Kidney (tissue), 14 donors: ENCODE data around the gene ODR4. TPM values are rescaled to one million over a fixed set of nuclear protein-coding genes. Genes with fewer than 3 reads are reported as not detected.
A peak's percentile ranks its signal among the peaks of the same experiment; 100 is the strongest.

Source experiments
- DNase-seq, 5 donors: peaks; one replicate each; pipeline ENCODE4 v3.0.0-alpha.2; 2013 to 2020
- FAIRE-seq: peaks from 2 replicates; lab custom pipeline; 2012; peaks lifted over from hg19 to GRCh38; lab: Jason Lieb, UNC
- H3K27ac ChIP-seq, 2 donors: one replicate each; pipeline ENCODE4 v1.7.0; 2013; ENCODE audit warnings: low read depth in 2 of 2, low read length in 2 of 2, inconsistent platforms in 1 of 2
- H3K27me3 ChIP-seq: one replicate; pipeline ENCODE4 v1.7.1; 2013; ENCODE audit warnings: low read length, inconsistent platforms; ENCODE audit not compliant: control insufficient read depth, insufficient read depth
- H3K36me3 ChIP-seq, 3 donors: one replicate each; pipeline versions ENCODE4 v1.7.0 to v1.7.1; 2013; ENCODE audit warnings: low read length in 3 of 3, control low read depth in 1 of 3, inconsistent platforms in 1 of 3; ENCODE audit not compliant: insufficient read depth in 3 of 3, control insufficient read depth in 2 of 3
- H3K4me1 ChIP-seq, 3 donors: one replicate each; pipeline versions ENCODE4 v1.7.0 to v1.7.1; 2013; ENCODE audit warnings: low read length in 3 of 3, inconsistent platforms in 1 of 3, low read depth in 1 of 3; ENCODE audit not compliant: control insufficient read depth in 2 of 3, insufficient read depth in 2 of 3
- H3K4me3 ChIP-seq, 3 donors: one replicate each; pipeline versions ENCODE4 v1.7.0 to v1.8.1; 2013; ENCODE audit warnings: low read length in 3 of 3, control low read depth in 1 of 3, inconsistent platforms in 1 of 3
- H3K9ac ChIP-seq, 3 donors: one replicate each; pipeline versions ENCODE4 v1.7.0 to v1.7.1; 2013; ENCODE audit warnings: low read length in 3 of 3, control low read depth in 1 of 3, inconsistent platforms in 1 of 3
- H3K9me3 ChIP-seq, 3 donors: one replicate each; pipeline versions ENCODE4 v1.7.0 to v1.7.1; 2013; ENCODE audit warnings: low read length in 3 of 3, control low read depth in 1 of 3, inconsistent platforms in 1 of 3; ENCODE audit not compliant: control insufficient read depth in 2 of 3, insufficient read depth in 1 of 3
- CTCF ChIP-seq: IDR thresholded peaks from 3 replicates; pipeline ENCODE4 v1.5.1; 2012; ENCODE audit warnings: mild to moderate bottlenecking, moderate library complexity, borderline replicate concordance; ENCODE audit not compliant: insufficient read depth; ENCODE audit errors: extremely low read depth
- intact Hi-C: fragments of 100-400 bp; cut with DNase I; formaldehyde crosslinking; loops from one replicate; pipeline ENCODE4 v1.11.1; 2022
- polyA plus RNA-seq: library from polyadenylated mRNA; stranded (reverse); fragments of 350-450 nt; fragmentation: Illumina TruSeq; extraction: RNeasy Lipid Tissue Mini Kit (QIAGEN cat#74804); gene quantifications from one replicate; pipeline ENCODE4 v1.2.3, GENCODE V29; 2014; ENCODE audit warnings: low read depth, low replicate concordance; ENCODE audit not compliant: insufficient read depth
- total RNA-seq: library from RNA; stranded (reverse); fragmentation: NEBNext Ultra II Directional; extraction: Animal tissue kit (Norgen Biotek cat#: 25700); gene quantifications from one replicate; pipeline ENCODE4 v1.2.1, GENCODE V29; 2021
- donor health status: control.
- donor health status: control.
- donor health status: control.
- donor health status: control.
- donor health status: control.
- donor health status: DM: yes; HTN: yes; CAD: no.
- donor health status: Normal renal cell carcinoma (clear cell type).

Gene ODR4
- total and polyA plus RNA-seq, 2 donors from 2014 or later = 11.3 to 23.3 TPM

DNA sequence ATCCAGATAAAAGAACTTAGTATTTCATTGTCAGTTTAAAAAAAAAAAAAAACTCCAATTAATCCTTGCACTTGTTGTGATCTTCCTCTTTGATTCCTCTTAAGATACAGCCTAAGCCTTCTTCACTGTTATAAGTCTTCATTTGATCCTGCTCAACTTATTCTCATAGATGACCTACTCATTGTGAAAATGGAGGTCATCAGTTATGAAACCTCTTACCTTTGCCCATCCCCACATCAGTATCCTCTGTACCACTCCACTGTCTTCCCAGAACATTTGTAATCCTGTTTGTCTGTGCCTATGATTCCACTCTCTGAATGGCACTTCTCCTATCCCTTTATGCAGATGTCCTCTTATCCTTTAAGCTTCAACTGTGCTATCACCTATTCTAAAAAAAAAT lies 28.0 kb downstream of the ODR4 start:
- Histone ChIP-seq H3K4me3 (no peak overlapping the region), H3K27me3 (no peaks in the 10 kb centered on the region), H3K9me3 (no peaks in the 10 kb centered on the region), H3K27ac (no peak overlapping the region), H3K36me3 (peaks cover 2 to 17% (median 8%) of the 10 kb centered on the region in 3 donors), H3K9ac (no peak overlapping the region), H3K4me1 (no peaks in the 10 kb centered on the region)
- no peak for FAIRE-seq
- no peak for TF ChIP-seq CTCF
- DNase-seq = no peak
- intact Hi-C loops = no loop called here

DNA sequence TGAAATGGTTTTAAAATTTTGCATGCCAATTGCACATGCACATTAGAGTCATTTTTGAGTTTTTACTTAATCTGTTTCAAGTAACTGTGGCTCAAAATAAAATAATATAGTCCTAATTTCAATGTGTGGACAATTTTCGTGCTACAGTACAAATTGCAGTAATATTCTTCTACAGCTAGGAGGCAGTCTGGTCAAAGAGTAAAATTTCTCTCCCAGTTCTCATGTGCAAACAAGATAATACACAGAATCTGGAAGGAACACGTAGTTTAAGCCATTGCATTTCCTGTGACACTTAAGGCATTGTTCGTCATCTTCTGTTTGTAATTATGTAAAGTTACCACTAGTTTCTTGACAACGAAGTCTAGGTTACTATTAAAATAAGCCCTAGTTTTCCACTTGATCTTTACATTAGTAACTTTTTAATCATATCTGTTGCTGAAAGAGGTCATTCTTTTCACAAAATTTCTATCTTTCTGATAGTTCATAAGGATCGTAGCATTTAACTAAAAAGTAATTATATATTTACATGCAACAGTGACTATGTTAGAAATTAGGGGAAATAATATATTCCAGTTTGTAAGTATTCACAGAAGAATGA lies 28.9 kb downstream of the ODR4 start:
- H3K27ac ChIP-seq = no peak overlapping the region
- peaks cover 4 to 17% (median 8%) of the 10 kb centered on the region in 3 donors for H3K36me3 ChIP-seq
- DNase-seq = peak in 2 of 5 donors; percentile 17 to 47
- H3K9me3 ChIP-seq = no peaks in the 10 kb centered on the region
- no peaks in the 10 kb centered on the region for H3K4me1 ChIP-seq
- intact Hi-C loops = no loop called here
- TF ChIP-seq CTCF = peak; percentile 43
- no peak overlapping the region for H3K9ac ChIP-seq
- FAIRE-seq = no peak
- no peak overlapping the region for H3K4me3 ChIP-seq
- H3K27me3 ChIP-seq = no peaks in the 10 kb centered on the region

- intact Hi-C loops = no loop called here
- FAIRE-seq = no peak
- H3K9me3 ChIP-seq = no peaks in the 10 kb centered on the region
- H3K27me3 ChIP-seq = no peaks in the 10 kb centered on the region
- H3K36me3 ChIP-seq = peaks cover 4 to 19% (median 4%) of the 10 kb centered on the region in 3 donors
- H3K4me3 ChIP-seq = no peak overlapping the region
- TF ChIP-seq CTCF = no peak
- H3K27ac ChIP-seq = no peak overlapping the region
- H3K9ac ChIP-seq = no peak overlapping the region
- H3K4me1 ChIP-seq = no peaks in the 10 kb centered on the region
- no peak for DNase-seq
Observed at GRCh38 chr1:186409091-186409490, 33.5 kb downstream of the ODR4 start.

DNA sequence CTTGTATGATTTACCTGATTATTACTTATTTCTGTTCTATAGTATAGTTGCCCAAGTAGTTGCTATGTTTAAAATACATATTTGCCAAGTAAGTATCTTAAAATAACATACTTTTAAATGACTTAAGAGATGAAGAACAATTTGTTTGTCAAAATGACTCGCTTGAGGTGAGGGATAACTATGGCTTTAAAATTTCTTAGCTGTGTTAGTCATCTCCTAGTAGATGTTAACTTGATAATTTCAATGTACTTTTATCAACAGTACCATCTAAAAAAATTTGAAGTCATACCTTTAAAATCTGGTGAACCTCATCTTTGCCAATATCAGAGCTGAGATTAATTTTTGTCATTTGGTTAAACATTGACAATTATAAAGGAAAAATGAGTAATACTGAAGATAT lies 37.7 kb downstream of the ODR4 start:
- H3K36me3 ChIP-seq = peaks cover 0 to 7% (median 2%) of the 10 kb centered on the region in 3 donors
- DNase-seq (no peak), FAIRE-seq (no peak)
- no peak overlapping the region for H3K9ac ChIP-seq
- H3K27ac ChIP-seq = no peak overlapping the region
- intact Hi-C loops = no loop called here
- H3K9me3 ChIP-seq = no peaks in the 10 kb centered on the region
- H3K27me3 ChIP-seq = no peaks in the 10 kb centered on the region
- no peak for TF ChIP-seq CTCF
- no peaks in the 10 kb centered on the region for H3K4me1 ChIP-seq
- no peak overlapping the region for H3K4me3 ChIP-seq
